GM12878 (cell line): Measurements from ENCODE around the gene CFAP45. TPM values are rescaled to one million over a fixed set of nuclear protein-coding genes. Genes with fewer than 3 reads are reported as not detected.

Source experiments
- CBFB ChIP-seq: IDR thresholded peaks from 2 replicates; pipeline ENCODE4 v1.6.1; 2016; ENCODE audit warnings: antibody characterized with exemption, low read depth
- CREB1 ChIP-seq: IDR thresholded peaks from 2 replicates; pipeline ENCODE4 v1.6.1; 2012; ENCODE audit warnings: low read depth, mild to moderate bottlenecking, inconsistent platforms
- E2F4 ChIP-seq: IDR thresholded peaks from 2 replicates; pipeline ENCODE4 v1.6.1; 2012; ENCODE audit warnings: low read depth, low read length, improper control_type of control experiment
- RAD51 ChIP-seq: fragments of 450-650 bp; IDR thresholded peaks from 2 replicates; pipeline ENCODE4 v1.6.1; 2016; ENCODE audit warnings: moderate library complexity, mild to moderate bottlenecking, inconsistent platforms
- REST ChIP-seq: IDR thresholded peaks from 2 replicates; pipeline ENCODE4 v1.6.1; 2012; ENCODE audit warnings: mild to moderate bottlenecking, low read depth, low read length
- RUNX3 ChIP-seq: IDR thresholded peaks from 2 replicates; pipeline ENCODE4 v1.6.1; 2012; ENCODE audit warnings: low read length, inconsistent platforms
- SMC3 ChIP-seq: IDR thresholded peaks from 2 replicates; pipeline ENCODE4 v1.6.1; 2011; ENCODE audit warnings: low read length, improper control_type of control experiment, borderline replicate concordance
- SPI1 ChIP-seq: IDR thresholded peaks from 2 replicates; pipeline ENCODE4 v1.6.1; 2011; ENCODE audit warnings: low read depth, mild to moderate bottlenecking, low read length, moderate library complexity, borderline replicate concordance; ENCODE audit not compliant: insufficient read depth
- SRF ChIP-seq, 2 experiments: IDR thresholded peaks; 2 replicates each; pipeline ENCODE4 v1.6.1; 2011; ENCODE audit warnings: low read depth in 2 of 2, low read length in 2 of 2, mild to moderate bottlenecking in 1 of 2, moderate library complexity in 1 of 2
- TBL1XR1 ChIP-seq: IDR thresholded peaks from 2 replicates; pipeline ENCODE4 v1.6.1; 2012; ENCODE audit warnings: low read depth, low read length, improper control_type of control experiment
- ZNF687 ChIP-seq: fragments of 450-650 bp; IDR thresholded peaks from 2 replicates; pipeline ENCODE4 v1.6.1; 2017; ENCODE audit warnings: mild to moderate bottlenecking, moderate library complexity
- ZSCAN29 ChIP-seq: fragments of 450-650 bp; IDR thresholded peaks from 2 replicates; pipeline ENCODE4 v1.6.1; 2017; ENCODE audit warnings: mild to moderate bottlenecking, moderate library complexity
- ZZZ3 ChIP-seq: IDR thresholded peaks from 2 replicates; pipeline ENCODE4 v1.6.1; 2011; ENCODE audit warnings: low read depth; ENCODE audit not compliant: control insufficient read depth, insufficient read length
- polyA plus RNA-seq, 11 experiments: library from polyadenylated mRNA; depleted of rRNA in 4 of 11; unstranded in 6 of 11; stranded (reverse) in 5 of 11; fragments of >200 nt; fragmentation: Nextera tagmentation in 4 of 11; fragmentation: Illumina TruSeq in 1 of 11; extraction: Ambion mirVana in 4 of 11; extraction: Trizol in 1 of 11; gene quantifications; 1 replicate in 1 of 11; 2 replicates in 10 of 11; pipeline versions ENCODE4 v1.2.1 to v1.2.3, GENCODE V29; 2011 to 2016; ENCODE audit warnings: inconsistent platforms in 2 of 11, missing spikeins in 2 of 11, low read depth in 1 of 11
- total RNA-seq, 4 experiments: library from RNA; depleted of rRNA in 3 of 4; stranded (reverse); fragments of >200 nt in 3 of 4; fragmentation: Illumina TruSeq in 1 of 4; extraction: Trizol in 1 of 4; gene quantifications; 2 replicates each; pipeline versions ENCODE4 v1.2.1 to v1.2.3, GENCODE V29; 2013 to 2021

CFAP45 gene
- total and polyA plus RNA-seq, 10 of the 15 experiments (the other 5 are each of a cell fraction or from before 2014, with no cell fraction given), result 0.43 to 0.91 (median 0.67) TPM

GRCh38 chr1:159838715-159839114, 61.2 kb downstream of the CFAP45 start (continued):
- TF ChIP-seq REST, result no peak
- TF ChIP-seq TBL1XR1, result no peak
- no peak for TF ChIP-seq RAD51
- no peak for TF ChIP-seq E2F4
- TF ChIP-seq SRF (IDR thresholded peaks at IDR 0.05; ENCODE audit: low read depth in 2 of 2, low read length in 2 of 2), result no peak
- TF ChIP-seq SPI1, result 0 out of 2 replicates have a peak, but pooled peaks have one; percentile 28
- no peak for TF ChIP-seq ZZZ3
- TF ChIP-seq ZSCAN29, result no peak
- no peak for TF ChIP-seq ZNF687
- TF ChIP-seq RUNX3, result peak; percentile 93
- TF ChIP-seq CREB1, result no peak
- no peak for TF ChIP-seq CBFB
- TF ChIP-seq SMC3, result no peak
